Kidney tubule cell (primary cell): ENCODE results near the gene PFDN6.
A peak's percentile ranks its signal among the peaks of the same experiment; 100 is the strongest.

ENCODE experiments used
- DNase-seq: peaks from one replicate; pipeline ENCODE4 v3.0.0-alpha.2; 2018; ENCODE audit warnings: low spot score

Gene PFDN6

GRCh38 chr6:33317419-33317668, 27.9 kb downstream of the PFDN6 start:
- DNase-seq: no peak

DNA sequence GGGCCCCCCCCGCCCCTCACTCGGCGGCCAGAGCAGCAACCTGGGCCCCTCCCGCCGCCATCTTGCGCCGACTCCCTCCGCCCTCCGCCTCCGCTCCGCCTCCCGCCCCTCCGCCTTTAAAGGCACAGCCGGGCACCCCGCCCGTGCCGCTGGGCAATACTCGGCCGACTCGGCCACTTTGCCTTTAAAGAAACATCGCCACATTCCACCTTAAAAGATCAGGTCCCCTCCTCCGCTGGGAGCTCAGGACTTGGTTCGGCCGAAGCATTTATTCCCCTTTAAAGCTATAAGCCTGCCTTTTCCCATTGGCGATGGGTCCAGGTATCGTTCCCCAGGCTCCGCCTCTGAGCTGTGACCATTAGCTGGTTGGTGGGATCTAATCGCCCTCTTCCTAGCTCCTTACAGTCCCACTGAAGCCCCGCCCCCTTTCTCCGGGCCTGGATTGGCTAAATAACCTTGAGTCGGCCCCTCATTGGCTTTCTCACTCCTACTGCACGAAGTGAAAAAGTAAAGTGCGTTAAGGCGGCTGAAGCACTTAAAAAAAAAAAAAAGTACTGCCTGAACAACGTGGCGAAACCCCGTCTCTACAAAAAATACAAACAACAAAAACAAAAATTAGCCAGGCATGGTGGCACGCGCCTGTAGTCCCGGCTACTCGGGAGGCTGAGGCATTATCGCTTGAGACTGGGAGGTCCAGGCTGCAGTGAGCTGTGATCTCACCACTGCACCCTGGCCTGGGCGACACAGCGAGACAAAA, 28.4 kb downstream of the PFDN6 start, which contains the start of gene ZBTB22:
Gene ZBTB22 (minus strand): TSS at position 76 of the 757 bp plus-strand sequence. CDS start 828 bp downstream, outside the sequence.
- DNase-seq: peak; percentile 98

- DNase-seq: no peak
Observed at GRCh38 chr6:33318426-33319073, 29.1 kb downstream of the PFDN6 start.

DNA sequence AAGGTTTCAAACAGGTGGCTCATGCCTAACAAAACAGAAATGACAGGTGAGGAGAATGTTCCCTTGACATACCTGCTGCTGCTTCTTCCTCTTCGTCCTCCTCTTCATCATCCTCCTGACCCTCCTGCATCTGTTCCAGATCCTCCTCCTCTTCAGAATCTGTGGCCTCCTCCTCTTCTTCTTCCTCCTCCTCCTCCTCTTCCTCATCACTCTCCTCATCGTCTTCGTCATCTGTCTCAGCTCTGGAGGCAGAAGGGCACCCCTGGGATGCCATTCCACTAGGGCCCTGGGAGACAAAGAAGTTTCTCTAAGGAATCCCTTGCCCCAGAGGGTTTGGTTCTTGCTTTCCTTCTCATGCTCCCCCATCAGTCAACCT, 30.5 kb downstream of the PFDN6 start:
- no peak for DNase-seq

DNA sequence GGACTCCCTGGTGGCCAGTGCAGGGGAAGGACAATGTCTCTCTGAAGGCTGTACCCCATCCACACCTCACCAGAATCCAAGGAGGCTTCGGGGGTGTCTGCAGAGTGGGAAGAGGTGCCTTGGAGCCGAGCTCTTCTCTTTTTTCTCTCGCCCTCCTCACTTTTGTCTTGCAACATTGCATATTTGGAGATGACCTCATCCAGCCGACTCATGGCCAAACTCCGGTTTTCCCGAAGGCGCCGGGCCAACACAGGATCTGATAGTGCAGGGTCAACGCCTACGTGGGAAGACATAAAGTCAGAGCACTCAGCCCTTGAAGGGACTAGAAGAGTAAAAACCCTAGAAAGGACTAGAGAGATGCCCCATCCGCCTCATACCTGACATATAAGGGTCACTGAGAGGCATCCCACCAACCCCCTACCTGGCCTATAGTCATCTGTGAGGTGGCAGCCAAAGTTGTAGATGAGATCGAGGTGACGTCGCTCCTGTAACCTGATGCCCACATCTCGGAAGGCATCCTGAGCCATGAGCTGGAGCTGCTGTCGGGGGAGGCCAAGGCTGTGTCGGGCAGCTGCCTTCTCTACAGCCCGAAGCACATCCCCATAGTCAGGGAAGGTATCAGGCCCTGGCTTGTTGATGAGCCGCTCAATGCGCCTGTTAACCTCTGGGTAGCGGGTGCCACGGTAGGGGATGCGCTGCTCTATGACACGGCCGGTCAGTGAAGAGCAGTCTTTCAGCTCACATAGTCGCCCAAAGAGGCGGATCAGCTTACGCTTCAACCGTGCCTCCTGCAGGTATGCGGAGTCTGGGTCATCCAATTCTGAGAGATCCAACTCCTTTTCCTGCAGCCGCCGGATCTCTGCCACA, 31.1 kb downstream of the PFDN6 start:
- DNase-seq: peak; percentile 70

DNA sequence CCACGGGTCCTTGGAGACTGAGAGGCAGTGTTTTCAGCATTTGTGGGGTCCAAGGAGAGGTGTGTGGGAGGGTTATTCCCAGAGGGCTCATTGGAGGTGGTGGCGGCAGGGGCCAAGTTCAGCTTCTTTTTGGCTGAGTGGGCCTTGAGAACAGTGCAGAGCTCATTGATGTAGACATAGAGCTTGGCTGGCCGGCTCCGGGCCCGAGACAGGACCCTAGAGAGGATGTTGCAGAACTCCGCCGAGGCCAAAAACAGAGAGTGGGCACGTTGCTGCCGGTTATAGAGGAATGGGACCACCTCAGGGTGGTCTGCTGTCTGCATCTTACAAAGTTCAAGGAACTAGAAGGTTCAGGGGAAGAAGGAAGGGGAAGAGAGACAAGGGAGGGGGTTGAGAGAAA, 31.8 kb downstream of the PFDN6 start:
- DNase-seq: no peak

DNA sequence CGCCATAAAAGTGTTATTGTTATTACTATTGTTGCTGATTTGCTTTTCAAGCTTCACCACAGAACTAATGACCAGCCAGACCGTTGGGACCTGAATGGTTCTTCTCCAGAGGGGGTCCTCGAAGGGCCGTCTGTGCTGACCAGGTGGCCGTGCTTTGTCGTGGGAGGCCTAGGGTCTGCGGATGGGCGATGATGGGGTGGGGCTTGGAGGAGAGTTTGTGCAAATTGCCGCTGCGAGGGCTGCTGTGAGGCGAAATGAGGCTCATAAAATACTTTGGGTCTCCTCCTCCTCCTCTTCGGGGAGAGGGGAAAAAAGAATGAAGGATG, 34.2 kb downstream of the PFDN6 start:
- DNase-seq: no peak

GRCh38 chr6:33324125-33324524, 34.7 kb downstream of the PFDN6 start:
- no peak for DNase-seq

GRCh38 chr6:33329058-33329457, 39.7 kb downstream of the PFDN6 start:
- DNase-seq: no peak

DNA sequence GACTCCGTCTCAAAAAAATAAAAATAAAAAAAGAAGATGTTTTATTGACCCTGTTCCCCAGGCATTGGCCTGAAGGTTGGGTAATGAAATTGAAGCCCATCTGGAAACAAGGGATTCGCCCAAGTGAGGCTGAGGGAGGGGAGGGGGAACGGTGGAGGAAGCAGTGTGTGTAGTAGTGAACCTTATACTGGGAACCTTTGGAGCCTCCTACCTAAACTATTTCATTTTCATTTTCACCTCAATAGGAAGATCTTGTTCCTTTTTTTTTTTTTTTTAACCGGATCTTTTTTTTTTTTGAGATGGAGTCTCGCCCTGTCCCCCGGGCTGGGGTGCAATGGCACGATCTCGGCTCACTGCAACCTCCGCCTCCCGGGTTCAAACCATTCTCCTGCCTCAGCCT, 41.3 kb downstream of the PFDN6 start:
- no peak for DNase-seq

- DNase-seq: no peak
Observed at GRCh38 chr6:33333666-33334065, 44.3 kb downstream of the PFDN6 start.

- no peak for DNase-seq
Observed at GRCh38 chr6:33335916-33336315, 46.5 kb downstream of the PFDN6 start.

DNA sequence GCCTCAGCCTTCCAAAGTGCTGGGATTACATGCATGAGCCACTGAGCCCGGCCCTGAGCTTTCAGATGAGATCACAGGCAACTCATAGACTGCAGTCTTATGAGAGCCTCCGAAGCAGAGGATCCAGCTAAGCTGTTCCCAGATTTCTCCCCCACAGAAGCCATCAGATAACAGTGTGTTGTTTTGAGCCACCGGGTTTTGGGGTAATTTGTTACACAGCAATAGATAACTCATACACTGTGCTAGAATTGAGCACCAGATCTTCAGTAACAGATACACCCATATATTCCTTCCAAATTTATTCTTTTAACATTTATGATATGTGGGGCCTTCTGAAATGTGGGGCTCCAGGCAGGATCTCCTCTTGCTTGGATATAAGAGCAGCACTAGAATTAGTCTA, 47.1 kb downstream of the PFDN6 start:
- no peak for DNase-seq

DNA sequence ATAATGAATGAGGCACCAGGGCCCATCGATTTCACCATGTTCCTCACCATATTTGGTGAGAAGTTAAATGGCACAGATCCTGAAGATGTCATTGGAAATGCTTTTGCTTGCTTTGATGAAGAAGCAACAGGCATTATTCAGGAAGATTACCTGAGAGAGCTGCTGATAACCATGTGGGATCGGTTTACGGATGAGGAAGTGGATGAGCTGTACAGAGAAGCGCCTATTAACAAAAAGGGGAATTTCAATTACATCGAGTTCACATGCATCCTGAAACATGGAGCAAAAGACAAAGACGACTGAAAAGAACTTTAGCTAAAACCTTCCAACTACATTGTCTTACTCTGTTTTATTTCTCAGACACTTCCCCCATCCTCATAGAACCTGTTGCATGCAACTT, 49.8 kb downstream of the PFDN6 start:
- DNase-seq: no peak
